Posterior vena cava (tissue), 2 donors: ENCODE data around the gene FOXJ3. TPM values are rescaled to one million over a fixed set of nuclear protein-coding genes. Genes with fewer than 3 reads are reported as not detected.

Experiments used
- DNase-seq: peaks from one replicate; pipeline ENCODE4 v3.0.0-alpha.2; 2020; ENCODE audit warnings: low spot score
- intact Hi-C, 2 donors: fragments of 100-400 bp; cut with DNase I; formaldehyde crosslinking; loops; one replicate each; pipeline versions ENCODE4 v1.14.1 to v1.14.2; 2022 to 2023
- total RNA-seq, 2 donors: library from RNA; stranded (reverse); fragmentation: NEBNext Ultra II Directional; extraction: Animal tissue kit (Norgen Biotek cat#: 25700); gene quantifications; one replicate each; pipeline ENCODE4 v1.2.1, GENCODE V29; 2021
- donor health status: DM: yes; HTN: yes; CAD: no.
- donor health status: DM: yes; HTN: yes; CAD: no.

The FOXJ3 gene
- total RNA-seq, 2 donors from 2014 or later = 44.3 to 45.4 TPM

DNA sequence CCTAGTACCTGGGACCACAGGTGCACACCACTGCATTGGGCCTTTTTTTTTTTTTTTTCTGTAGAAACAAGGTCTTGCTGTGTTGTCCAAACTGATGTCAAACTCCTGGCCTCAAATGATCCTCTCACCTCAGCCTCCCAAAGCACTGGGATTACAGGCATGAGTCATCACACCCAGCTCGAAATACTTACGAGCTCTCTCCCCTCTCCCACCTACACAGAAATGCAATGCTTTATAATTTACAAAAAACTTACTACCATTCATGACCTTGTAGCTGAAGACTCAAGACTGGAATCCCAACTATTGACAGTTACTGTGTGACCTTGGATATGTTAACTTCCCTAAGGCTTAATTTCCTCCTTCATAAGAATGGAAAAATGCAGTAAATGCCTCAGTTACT, 18.7 kb downstream of the FOXJ3 start:
- no peak for DNase-seq
- intact Hi-C loops = no loop called here

DNA sequence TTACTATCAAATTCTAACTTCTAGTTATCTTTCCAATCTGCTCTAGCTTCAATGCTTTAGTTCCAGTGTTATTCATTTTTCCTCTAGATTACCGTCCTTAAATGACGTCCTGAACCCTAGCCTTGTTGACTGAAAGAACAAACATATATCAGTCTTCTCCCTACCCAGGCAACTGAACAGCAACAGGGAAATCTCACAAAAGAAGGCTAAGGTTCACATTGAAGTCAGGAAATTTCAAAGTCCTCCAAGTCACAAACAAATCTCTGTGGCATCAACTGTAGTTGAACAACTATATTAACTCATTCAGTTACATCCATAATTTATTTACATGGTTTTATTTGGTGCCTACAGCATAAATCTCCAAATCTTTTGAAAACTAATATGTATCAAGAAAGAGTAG, 19.5 kb downstream of the FOXJ3 start:
- intact Hi-C loops = no loop called here
- DNase-seq = no peak

DNA sequence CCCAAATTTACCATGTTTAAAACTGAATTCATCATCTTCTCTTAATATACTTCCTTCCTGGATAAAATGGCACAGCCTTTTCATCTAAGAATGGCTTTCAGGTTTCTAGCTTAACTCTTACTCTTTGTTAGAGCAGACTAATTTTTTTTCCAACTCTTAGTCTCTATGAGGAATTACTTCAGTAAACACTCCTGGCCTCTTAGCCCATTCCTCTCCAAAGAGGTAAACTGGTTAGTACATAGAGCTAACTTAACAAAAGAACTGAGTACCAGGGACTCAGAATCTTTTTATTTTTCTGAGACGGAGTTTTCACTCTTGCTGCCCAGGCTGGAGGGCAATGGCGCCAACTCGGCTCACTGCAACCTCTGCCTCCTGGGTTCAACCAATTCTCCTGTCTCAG, 21.1 kb downstream of the FOXJ3 start:
- DNase-seq = no peak
- intact Hi-C loops = no loop called here

DNA sequence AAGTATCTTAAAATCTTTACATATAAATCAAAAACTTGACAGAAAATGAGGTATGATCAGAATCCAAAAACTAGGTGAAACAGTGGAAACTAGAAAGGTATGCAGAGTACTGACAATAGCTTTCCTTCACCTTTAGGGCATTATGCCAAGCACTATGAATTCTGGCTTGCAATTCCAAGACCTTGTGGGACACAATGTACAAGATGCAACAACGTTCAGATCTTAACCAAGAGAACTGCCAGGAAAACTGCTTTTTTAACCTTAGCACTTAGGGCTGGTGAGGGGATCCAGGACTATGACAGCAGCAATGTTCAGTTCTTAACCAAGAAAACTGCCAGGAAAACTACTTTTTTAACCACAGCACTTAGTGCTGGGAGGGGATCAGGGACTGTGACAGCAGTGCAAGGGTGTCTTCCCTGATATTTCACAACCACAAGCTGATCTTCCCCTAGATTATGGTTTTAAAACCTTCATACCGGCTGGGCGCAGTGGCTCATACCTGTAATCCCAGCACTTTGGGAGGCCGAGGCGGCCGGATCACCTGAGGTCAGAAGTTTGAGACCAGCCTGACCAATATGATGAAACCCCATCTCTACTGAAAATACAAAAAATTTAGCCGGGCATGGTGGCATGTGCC, 22.3 kb downstream of the FOXJ3 start:
- intact Hi-C loops = no loop called here
- no peak for DNase-seq

DNA sequence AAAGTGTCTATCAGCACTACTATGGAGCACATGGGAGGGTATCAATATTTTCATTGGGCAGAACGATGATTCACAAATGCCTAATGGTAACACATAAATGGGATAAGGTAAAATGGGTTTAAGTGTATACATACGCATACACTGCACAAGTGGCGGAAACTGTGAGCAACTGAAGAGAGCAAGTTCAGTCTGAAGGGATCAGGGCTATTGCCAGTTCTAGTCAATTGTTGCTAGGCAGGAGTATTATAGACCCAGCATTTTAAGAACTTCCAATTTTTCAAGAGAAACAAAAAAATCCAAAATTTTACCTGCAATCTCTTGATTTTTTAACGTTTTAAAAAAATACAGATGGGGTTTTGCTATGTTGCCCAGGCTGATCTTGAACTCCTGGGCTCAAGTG, 23.1 kb downstream of the FOXJ3 start:
- intact Hi-C loops = no loop called here
- no peak for DNase-seq

DNA sequence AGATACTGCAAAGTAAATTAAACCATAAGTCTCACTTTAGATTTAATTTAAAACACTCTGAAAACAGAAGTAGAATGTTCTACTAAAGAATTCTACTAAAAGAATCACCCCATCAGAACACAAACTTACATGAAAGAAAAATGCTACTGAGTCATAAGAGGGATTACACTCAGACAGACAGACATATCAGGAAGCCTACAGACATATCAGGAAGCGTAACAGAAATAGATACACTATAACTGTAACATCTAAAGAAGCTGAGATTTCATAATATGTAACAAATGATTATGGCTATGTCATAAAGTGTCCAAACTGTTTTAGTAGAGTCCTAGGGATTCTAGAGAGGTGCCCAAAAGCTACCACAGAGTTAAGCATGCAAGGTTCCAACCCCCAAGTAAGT, 23.9 kb downstream of the FOXJ3 start:
- intact Hi-C loops = no loop called here
- no peak for DNase-seq

DNA sequence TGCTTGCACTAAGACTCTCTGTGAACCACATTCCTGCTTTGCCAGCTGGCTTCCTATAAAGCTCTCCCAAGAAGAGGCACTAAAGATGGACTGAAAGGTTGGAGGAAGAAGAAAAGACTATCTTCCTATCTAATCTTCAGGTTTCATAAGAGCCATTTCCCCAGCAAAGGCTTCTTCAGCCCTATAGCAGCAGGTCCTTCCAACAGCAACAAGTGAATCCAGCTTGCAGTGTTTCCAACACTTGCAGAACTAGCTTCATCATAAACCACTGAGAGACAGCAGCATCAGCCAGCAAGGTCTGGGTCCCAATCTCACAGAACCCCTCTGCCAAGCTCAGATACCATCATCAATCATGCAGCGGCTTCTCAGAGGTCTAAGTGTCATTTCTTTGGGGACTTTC, 28.1 kb downstream of the FOXJ3 start:
- intact Hi-C loops = no loop called here
- DNase-seq = no peak

DNA sequence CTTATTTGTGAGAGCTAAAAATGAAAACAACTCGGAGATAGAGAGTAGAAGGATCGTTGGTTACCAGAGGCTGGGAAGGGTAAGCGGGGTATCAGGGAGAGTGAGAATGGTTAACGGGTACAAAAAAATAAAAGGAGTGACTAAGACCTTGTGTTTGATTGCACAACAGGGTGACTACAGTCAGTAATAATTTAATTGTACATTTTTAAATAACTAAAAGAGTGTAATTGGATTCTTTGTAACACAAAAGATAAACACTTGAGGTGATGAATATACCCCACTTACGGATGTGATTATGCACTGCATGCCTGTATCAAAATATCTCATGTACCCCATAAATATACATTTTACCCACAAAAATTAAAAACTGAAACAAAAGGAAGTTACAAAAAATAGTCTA, 29.4 kb downstream of the FOXJ3 start:
- no peak for DNase-seq
- intact Hi-C loops = no loop called here

DNA sequence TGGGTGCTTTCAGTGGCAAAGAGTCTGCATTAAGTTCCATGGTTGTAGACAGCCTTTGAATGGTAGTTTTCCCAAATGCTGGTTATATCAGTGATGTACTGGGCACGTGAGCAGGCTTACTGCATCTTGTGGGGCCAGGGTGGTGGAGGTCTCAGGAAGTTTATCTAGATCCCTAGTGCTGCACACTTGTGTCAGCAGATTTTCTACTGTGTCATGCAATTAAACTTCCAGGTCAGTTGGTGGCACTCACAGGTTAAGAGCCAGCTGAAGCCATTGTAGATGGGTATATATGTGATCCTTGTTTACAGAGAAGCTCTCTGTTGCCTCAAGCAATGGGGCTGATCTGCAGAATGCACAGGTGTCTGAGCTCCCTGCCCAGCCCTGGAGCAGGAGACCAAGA, 33.0 kb downstream of the FOXJ3 start:
- intact Hi-C loops = no loop called here
- DNase-seq = no peak

DNA sequence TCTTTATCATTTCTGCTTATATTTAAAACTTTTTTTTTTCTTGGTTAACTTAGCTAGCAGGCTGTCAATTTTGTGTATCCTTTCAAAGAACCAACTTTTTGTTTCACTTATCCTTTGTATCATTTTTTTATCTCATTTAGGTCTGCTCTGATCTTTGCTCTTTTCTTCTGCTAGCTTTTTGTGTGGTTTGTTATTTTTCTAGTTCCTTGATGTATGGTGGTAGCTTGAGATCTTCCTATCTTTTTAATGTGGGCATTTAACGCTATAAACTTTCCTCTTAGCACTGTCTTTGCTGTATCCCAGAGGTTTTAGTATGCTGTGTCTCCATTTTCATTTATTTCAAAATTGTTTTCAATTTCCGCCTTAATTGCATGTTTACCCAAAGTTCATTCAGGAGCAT, 36.5 kb downstream of the FOXJ3 start:
- intact Hi-C loops = no loop called here
- DNase-seq = no peak

DNA sequence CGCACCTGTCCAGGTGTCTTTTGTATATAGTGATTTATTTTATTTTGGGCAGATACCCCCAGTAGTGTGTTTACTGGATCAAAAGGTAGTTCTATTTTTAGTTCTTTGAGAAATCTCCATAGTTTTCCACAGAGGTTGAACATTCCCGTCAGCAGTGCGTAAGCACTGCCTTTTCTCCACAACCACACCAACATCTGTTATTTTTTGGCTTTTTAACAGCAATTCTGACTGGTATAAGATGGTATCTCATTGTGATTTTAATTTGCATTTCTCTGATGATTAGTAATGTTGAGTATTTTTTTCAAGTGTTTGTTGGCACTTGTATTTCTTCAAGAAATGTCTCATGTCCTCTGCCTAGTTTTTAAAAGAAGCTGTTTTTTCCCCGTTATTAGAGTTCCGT, 39.2 kb downstream of the FOXJ3 start:
- intact Hi-C loops = no loop called here
- DNase-seq = no peak

DNA sequence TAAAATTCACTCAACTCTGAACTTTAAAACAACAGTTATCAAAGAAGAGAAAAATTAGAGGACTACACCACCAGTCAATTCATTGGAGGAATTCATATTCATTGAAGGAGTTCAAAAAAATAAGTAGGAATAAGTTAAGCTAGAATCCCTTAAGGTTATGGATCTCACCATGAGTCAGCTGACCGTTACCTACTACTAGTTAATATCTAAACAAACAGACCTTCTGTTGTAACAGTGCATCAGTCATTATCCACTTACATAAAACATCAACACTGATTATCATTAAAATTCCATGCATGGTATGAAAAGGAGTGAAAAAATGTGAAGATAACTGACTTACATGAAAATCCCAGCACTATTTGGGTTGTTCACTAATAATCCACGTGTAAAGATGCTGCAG, 44.9 kb downstream of the FOXJ3 start:
- intact Hi-C loops = no loop called here
- no peak for DNase-seq

DNA sequence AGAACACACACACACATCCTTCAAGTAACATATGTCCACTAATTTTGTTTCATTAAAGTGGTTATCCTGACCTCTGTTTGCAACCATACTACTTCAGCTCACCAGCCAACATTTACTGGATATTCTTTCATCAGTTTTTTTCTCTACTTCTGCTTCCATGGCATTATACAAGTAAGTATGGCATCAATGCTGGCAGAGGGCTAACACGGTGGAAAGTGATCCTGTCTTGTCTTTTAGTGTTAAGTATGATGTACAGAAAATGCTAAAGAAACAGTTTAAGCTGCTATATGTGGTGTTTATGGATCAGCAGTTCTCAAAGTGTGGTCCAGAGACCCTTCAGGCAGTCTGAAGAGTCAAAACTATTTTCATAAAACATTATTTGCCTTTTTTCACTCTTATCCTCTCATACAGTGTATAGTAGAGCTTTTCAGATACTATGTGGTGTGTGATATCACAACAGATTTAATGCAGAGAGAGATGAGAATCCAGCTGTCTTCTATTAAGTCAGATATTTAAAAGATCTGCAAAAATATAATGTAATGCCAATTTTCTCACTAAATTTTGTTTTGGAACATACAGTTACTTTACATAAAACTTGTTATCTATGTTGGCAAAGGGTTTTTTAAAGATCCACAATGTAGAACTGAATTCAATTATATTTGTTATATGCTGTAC, 46.6 kb downstream of the FOXJ3 start:
- intact Hi-C loops = no loop called here
- no peak for DNase-seq

DNA sequence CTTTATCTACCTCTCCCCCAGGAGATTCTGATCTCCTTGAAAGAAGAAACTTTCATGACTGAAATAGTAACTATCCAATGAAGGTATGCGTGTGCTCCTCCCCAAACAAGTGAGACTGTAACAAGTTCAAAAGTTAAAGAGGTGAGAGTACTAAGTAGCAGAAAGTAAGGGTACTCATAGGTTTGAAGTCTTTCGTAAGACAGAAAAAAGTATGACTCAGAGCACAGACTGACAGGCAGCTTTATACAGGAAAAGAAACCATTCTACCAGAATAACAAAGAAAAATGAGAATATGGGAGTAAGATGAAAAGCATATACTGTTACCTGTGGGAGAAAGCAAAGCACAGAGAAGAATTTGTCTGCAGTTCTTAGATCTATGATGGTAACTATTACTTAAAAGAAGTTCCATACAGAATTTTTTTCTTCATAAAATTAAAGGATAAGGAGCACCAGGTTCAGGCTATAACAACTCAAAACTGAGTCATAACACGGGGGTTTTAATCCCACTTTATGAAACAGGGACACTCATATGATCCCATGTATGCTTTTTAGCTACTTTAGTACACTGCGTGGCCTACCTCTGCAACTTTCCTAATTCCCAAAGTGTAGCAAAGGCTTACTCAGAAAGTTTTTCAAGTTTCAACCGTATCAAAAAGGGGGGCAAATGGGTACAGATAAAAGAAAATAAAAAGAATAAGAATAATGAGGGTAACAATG, 52.0 kb downstream of the FOXJ3 start:
- intact Hi-C loops = no loop called here
- DNase-seq = no peak

DNA sequence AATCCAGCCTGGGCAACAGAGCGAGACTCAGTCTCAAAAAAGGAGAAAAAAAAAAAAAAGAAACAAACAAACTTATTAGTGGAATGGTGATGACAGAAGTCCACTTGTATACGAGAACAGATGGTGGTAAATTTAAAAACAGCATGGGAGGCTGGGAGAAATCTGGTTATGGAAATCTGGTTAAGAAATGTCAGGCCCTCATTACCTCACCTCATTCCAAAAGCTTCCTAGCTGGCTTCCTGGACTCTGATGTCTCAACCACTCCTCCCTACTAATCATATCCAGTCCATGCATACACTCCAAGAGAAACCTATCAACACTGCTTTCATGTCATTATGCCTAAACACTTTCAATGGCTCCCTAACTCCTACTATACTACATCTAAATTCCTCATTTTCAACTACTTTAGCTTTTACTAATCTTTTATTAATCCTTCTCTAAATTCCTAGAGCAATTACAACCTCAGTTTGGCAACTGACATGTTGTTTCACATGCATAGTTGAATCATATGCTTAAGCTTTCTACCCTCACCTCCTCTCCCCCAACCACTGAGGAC, 52.9 kb downstream of the FOXJ3 start:
- intact Hi-C loops = no loop called here
- DNase-seq = no peak

DNA sequence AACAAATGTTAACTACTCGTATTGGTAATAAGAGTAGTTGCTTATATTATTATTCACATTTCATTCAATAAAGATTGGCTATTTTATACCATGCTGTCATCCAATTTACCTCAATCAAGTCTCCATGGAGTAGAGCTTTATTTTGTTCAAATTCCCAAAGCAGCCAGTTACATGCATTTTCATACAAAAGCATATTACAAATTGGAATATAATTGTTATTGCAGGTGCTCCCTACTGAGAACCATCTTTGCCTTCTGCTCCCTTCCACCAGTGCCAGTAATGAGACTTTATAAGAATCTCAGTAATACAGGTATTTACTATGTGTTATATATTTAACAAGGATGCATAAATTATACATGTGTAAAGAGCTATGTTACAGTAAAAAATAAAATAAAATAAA, 54.2 kb downstream of the FOXJ3 start:
- intact Hi-C loops = no loop called here
- no peak for DNase-seq

DNA sequence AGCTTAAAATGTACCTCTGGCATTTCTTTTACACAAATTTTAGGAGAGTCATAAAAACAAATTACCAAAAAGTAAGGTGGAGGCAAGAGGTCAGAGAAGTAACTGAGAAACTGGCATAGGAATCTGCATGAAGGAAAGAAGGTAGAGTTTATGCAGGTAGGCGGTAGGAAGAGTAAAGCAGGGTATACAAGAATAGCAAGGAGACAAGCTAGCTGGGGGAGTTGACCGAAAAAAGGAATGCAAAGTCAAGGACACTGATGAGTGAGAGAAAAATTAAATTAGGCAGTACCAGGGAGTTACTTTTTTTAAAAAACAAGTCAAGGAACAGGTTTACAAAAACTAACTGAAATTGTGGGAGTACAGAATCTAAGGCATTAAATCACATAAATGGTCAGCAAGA, 56.0 kb downstream of the FOXJ3 start:
- intact Hi-C loops = no loop called here
- no peak for DNase-seq

DNA sequence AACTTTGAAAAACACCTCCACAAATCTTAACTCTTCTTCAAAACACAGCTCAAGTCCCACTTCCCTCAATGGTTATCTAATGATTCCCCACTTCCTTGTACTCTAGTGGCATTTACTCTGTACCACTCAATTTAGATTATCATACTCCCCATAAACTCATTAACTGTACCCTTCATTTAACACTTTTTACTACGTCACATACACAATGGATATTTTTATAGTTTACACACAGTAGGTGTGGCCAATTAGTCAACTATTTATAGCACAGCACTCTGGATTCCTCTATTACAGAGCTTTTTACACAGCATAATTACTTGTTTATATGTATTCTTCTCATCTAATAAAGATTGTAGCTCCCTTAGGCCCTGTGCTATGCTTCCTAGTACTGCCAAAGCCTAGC, 62.1 kb downstream of the FOXJ3 start:
- no peak for DNase-seq
- intact Hi-C loops = no loop called here

DNA sequence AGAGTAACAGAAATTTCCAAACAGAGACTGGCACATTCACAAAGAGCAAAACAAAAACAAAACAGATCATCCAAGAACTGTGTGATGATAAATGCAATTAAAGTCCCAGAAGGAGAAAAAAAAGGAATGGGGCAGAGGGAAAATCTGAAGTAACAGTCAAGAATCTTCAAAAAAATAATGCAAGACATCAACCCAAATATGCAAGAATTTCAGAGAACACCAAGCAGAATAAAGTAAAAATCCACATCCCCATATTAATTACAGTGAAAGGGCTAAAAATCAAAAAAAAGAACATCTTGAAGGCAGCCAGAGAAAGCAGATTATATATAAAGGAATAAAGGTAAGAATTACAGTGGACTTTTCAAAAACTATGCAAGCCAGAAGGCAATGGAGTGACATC, 67.1 kb downstream of the FOXJ3 start:
- intact Hi-C loops = no loop called here
- no peak for DNase-seq

DNA sequence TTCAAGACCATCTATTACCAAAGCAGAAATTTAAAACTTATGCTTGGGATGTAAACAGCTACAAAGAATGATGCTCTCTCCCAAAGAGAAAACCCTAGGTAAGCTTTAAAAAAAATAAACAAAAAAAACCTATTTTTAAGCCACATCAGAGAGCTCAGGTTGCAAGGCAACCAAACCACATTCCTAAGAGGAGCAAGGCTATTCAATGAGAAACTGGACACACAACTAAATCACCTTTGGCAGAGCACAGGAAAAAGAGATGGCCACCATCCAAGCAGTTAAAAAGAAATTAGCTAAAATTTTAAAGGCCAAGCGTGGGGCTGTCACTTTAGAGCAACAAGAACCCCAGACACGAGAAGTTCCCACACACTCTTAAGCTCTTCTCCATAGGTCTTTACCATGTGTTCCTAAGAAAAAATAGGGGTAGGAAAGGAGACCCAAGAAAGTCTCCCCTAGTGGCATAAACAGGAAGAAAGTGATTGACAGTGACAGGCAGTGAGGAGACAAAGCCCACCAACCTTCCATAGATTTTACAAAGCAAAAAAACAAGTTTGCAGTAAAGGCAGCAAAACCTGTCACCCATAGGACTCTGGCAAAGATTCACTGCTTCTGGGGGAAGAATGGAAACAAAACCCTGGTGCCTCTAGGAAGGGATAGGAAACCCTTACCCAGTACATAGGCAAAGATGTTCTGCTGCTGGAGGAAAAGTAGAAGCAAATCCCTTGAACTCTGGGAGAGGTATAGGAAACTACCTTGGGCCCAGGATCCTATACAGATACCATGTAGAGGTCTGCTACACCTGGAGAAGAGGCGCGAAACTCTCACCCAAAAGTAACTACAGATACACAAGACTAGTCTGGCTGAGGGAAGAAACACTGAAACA, 68.5 kb downstream of the FOXJ3 start:
- intact Hi-C loops = no loop called here

More for the DNA sequence above, 68.5 kb downstream of the FOXJ3 start:
- DNase-seq = no peak
